H1 (cell line): ENCODE results near the gene STX5. TPM values are rescaled to one million over a fixed set of nuclear protein-coding genes. Genes with fewer than 3 reads are reported as not detected.

ENCODE experiments used
- BRCA1 ChIP-seq: IDR thresholded peaks from 2 replicates; pipeline ENCODE4 v1.6.1; 2012; ENCODE audit warnings: low read depth, low read length, improper control_type of control experiment
- CEBPB ChIP-seq: IDR thresholded peaks from 2 replicates; pipeline ENCODE4 v1.6.1; 2012; ENCODE audit warnings: low read depth, low read length
- CHD1 ChIP-seq: IDR thresholded peaks from 2 replicates; pipeline ENCODE4 v1.6.1; 2012; ENCODE audit warnings: low read depth, low read length, improper control_type of control experiment
- CTCF ChIP-seq, 3 experiments: IDR thresholded peaks; 1 replicate in 2 of 3; 2 replicates in 1 of 3; pipeline versions ENCODE4 v1.5.1 to v1.6.1; 2011; ENCODE audit warnings: low read length in 3 of 3, mild to moderate bottlenecking in 3 of 3, inconsistent platforms in 2 of 3, low read depth in 1 of 3, moderate library complexity in 1 of 3; ENCODE audit not compliant: insufficient read depth in 1 of 3; ENCODE audit errors: control extremely low read depth in 1 of 3
- FOSL1 ChIP-seq: IDR thresholded peaks from 2 replicates; pipeline ENCODE4 v1.6.1; 2011; ENCODE audit warnings: mild to moderate bottlenecking, low read depth, low read length, moderate library complexity; ENCODE audit not compliant: insufficient read depth
- JUND ChIP-seq: IDR thresholded peaks from 2 replicates; pipeline ENCODE4 v1.6.1; 2011; ENCODE audit warnings: mild to moderate bottlenecking, improper control_type of control experiment, low read length
- PHF8 ChIP-seq: fragments of 200-600 bp; sonication (generic); conservative IDR thresholded peaks from 2 replicates; pipeline ENCODE4 v1.7.1; 2012; ENCODE audit warnings: low read depth, mild to moderate bottlenecking, inconsistent platforms, low read length, moderate library complexity
- polyA plus RNA-seq, 7 experiments: library from polyadenylated mRNA; depleted of rRNA in 3 of 7; stranded (reverse) in 5 of 7; unstranded in 2 of 7; fragments of >200 nt in 5 of 7; fragments of 200-250 nt in 2 of 7; gene quantifications; 1 replicate in 5 of 7; 2 replicates in 1 of 7; 4 replicates in 1 of 7; pipeline versions ENCODE4 v1.2.1 to v1.2.3, GENCODE V29; 2011 to 2013; ENCODE audit warnings: missing spikeins in 2 of 7, mixed read lengths in 2 of 7
- total RNA-seq: library from RNA; stranded (reverse); fragmentation: NEBNext Ultra II Directional; extraction: Animal tissue kit (Norgen Biotek cat#: 25700); gene quantifications from 2 replicates; pipeline ENCODE4 v1.2.1, GENCODE V29; 2021

The STX5 gene
- total and polyA plus RNA-seq, 2 of the 8 experiments (the other 6 are each of a cell fraction or from before 2014, with no cell fraction given), result 24.2 to 28.5 TPM

GRCh38 chr11:62805961-62806441 is 25.9 kb downstream of the STX5 start (continued):
- no peak for TF ChIP-seq CEBPB
- TF ChIP-seq CTCF (IDR thresholded peaks at IDR 0.05; ENCODE audit: control extremely low read depth in 1 of 3, insufficient read depth in 1 of 3, low read depth in 1 of 3, low read length in 3 of 3), result no peak
- no peak for TF ChIP-seq PHF8
- TF ChIP-seq BRCA1, result no peak
- no peak for TF ChIP-seq JUND
- TF ChIP-seq CHD1, result no peak
- TF ChIP-seq FOSL1, result no peak
- TF ChIP-seq, all 59 proteins: peak for 0
